ENCODE measurements around the gene TXNDC15.
"Not testable (repeated sequence)": the region's sequence is repeated elsewhere in the genome, so short reads cannot be mapped to it uniquely, and the experiment has no call there.

The TXNDC15 gene

DNA sequence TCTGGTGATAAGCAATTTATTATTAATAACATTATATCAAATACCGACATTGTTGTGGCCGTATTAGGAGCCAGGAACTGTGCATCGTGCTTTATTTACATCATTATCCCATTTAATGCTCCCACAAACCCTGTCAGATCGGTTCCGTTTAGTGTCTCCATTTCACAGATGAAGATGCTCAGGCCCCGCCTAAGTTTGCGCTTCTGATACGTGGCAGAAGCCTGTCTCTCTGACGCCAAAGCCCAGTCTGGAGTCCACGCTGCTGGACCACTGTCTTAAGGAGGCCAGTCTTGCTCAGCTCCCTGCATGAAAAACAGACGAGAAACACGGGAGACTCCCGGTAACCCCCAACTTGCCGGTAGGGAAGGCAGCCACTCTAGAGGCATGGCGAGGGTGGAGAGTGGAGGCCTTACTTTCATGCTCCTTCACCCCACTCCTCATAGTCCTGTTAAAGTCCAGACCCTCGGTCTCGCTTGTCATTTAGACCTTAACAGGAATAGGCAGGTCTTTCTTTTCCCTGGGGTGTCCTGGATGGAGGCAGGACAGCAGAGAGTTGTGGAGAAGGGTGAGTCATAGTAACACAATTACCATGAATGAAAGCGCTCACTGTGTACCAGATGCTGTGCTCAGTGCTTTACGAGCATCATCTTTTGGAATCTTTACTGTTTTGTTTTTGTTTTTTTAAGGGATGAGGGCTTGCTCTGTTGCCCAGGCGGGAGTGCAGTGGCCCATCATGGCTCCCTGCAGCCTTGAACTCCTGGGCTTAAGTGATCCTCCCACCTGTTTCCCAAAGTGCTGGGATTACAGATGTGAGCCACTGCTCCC, 872 bp downstream of the TXNDC15 start:
- peak; percentile 85 for DNase-seq
- in situ Hi-C loops (cut with HindIII; ENCODE audit: low pct_ligation_motif_present, low sequenced_read_pairs) = no loop called here
- Histone ChIP-seq H3K27ac (peak overlapping the region; percentile 97), H3K36me3 (replicated peaks) (no peaks in the 10 kb centered on the region), H3K4me3 (ENCODE audit: low read depth, low read length) (peak overlapping the region; percentile 97), H3K27me3 (replicated peaks) (no peaks in the 10 kb centered on the region)
- TF ChIP-seq CTCF (IDR thresholded peaks at IDR 0.05; ENCODE audit: low read depth, low read length, missing control alignments) = no peak

DNA sequence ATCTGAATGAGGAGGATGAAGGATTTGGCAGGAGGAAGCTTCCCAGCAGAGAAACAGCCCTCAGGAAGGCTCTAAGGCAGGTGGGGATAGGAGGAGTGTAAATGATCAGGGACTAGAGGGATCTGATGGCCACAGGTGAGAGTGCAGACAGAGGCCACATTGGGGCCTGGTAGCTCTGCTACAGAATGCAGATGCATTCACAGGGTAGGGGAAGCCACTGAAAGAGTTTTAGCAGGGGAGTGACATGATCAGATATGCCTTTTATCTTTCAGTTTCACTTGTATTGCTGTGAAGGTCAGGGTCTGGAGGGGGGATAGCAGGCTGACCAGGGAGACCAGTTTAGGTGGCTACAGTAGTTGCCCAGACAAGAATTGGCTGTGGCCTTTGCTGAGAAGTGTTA, 3.0 kb downstream of the TXNDC15 start:
- in situ Hi-C loops (cut with HindIII; ENCODE audit: low pct_ligation_motif_present, low sequenced_read_pairs) = no loop called here
- DNase-seq = no peak

DNA sequence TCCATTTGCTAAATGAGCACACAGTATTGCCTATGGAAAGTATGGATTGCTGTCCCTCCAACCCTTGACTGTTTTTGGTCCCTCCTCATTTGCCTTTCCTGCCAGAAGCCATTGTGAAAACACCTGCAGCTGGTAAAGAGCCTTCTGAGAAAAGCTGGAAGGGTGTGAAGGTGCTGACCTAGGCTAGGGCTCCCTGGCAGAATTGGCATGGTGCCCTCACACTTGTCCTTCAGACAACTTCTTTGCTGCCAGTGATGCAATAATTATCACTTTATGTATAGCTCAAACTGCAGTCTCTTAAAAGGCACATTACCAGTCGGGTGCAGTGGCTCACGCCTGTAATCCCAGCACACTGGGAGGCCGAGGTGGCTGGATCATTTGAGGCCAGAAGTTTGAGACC, 4.2 kb downstream of the TXNDC15 start:
- DNase-seq = no peak

More for the DNA sequence above, 3.0 kb downstream of the TXNDC15 start:
- no peaks in the 10 kb centered on the region for H3K36me3 ChIP-seq (replicated peaks)
- H3K4me3 ChIP-seq (ENCODE audit: low read depth, low read length) = no peak overlapping the region
- TF ChIP-seq CTCF (IDR thresholded peaks at IDR 0.05; ENCODE audit: low read depth, low read length, missing control alignments) = no peak
- no peak overlapping the region for H3K27ac ChIP-seq
- no peaks in the 10 kb centered on the region for H3K27me3 ChIP-seq (replicated peaks)

DNA sequence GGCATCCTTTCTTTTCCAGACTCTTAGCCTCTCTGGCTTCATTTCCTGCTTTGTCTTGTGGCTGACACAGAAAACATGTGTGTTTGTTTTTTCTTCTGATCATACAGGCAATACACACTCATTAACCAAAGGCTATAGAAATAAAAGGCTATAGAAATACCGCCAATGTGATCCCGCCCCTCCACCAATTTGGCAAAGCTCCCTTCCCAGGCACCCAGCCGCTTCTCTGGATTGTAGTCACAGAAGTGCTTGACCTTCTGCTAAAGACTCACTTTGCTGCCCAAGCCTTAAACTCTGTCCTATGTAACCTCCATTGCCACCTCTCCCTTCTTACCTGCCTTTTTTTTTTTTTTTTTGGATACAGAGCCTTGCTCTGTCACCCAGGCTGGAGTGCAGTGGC, 5.3 kb downstream of the TXNDC15 start:
- in situ Hi-C loops (cut with HindIII; ENCODE audit: low pct_ligation_motif_present, low sequenced_read_pairs) = no loop called here
- H3K4me3 ChIP-seq (ENCODE audit: low read depth, low read length) = no peak overlapping the region
- no peaks in the 10 kb centered on the region for H3K27me3 ChIP-seq (replicated peaks)
- DNase-seq = no peak
- no peaks in the 10 kb centered on the region for H3K36me3 ChIP-seq (replicated peaks)
- TF ChIP-seq CTCF (IDR thresholded peaks at IDR 0.05; ENCODE audit: low read depth, low read length, missing control alignments) = no peak
- no peak overlapping the region for H3K27ac ChIP-seq

More for the DNA sequence above, 4.2 kb downstream of the TXNDC15 start:
- H3K27me3 ChIP-seq (replicated peaks) = no peaks in the 10 kb centered on the region
- no peak overlapping the region for H3K4me3 ChIP-seq (ENCODE audit: low read depth, low read length)
- no peak overlapping the region for H3K27ac ChIP-seq
- in situ Hi-C loops (cut with HindIII; ENCODE audit: low pct_ligation_motif_present, low sequenced_read_pairs) = no loop called here
- no peaks in the 10 kb centered on the region for H3K36me3 ChIP-seq (replicated peaks)
- no peak for TF ChIP-seq CTCF (IDR thresholded peaks at IDR 0.05; ENCODE audit: low read depth, low read length, missing control alignments)

GRCh38 chr5:134880937-134881336, 6.8 kb downstream of the TXNDC15 start:
- in situ Hi-C loops (cut with HindIII; ENCODE audit: low pct_ligation_motif_present, low sequenced_read_pairs); H3K27me3 ChIP-seq (replicated peaks); H3K4me3 ChIP-seq (ENCODE audit: low read depth, low read length): not testable (repeated sequence)

GRCh38 chr5:134881711-134882110, 7.5 kb downstream of the TXNDC15 start:
- DNase-seq; in situ Hi-C loops (cut with HindIII; ENCODE audit: low pct_ligation_motif_present, low sequenced_read_pairs); H3K4me3 ChIP-seq (ENCODE audit: low read depth, low read length); H3K27me3 ChIP-seq (replicated peaks); H3K27ac ChIP-seq; H3K36me3 ChIP-seq (replicated peaks): not testable (repeated sequence)

More at GRCh38 chr5:134880937-134881336, 6.8 kb downstream of the TXNDC15 start:
- not testable (repeated sequence) for DNase-seq; H3K27ac ChIP-seq; H3K36me3 ChIP-seq (replicated peaks)

Measured in brain microvascular endothelial cell (primary cell).